Activated CD8-positive, alpha-beta T cell treated with anti-CD3 and anti-CD28 coated beads, Interleukin-2, amount 10 ng/mL, durations not matched to agents 7 days and 5 days (primary cell): ENCODE data around the gene NOXO1. TPM values are rescaled to one million over a fixed set of nuclear protein-coding genes. Genes with fewer than 3 reads are reported as not detected.

ENCODE experiments used
- ATAC-seq: fragments of 150-1000 bp; cut with Tn5 transposase; one replicate; pipeline ENCODE4 v1.10.0; 2021; ENCODE audit warnings: moderate library complexity
- CTCF ChIA-PET: fragments of 350-600 bp; sonication (Branson Sonifier 250); formaldehyde crosslinking; loops from one replicate; lab custom pipeline; 2021; ENCODE audit warnings: antibody characterized with exemption; lab: Charles Lee
- POLR2A ChIA-PET: fragments of 350-600 bp; sonication (Branson Sonifier 250); formaldehyde crosslinking; loops from one replicate; lab custom pipeline; 2021; ENCODE audit warnings: antibody characterized with exemption; lab: Charles Lee
- DNase-seq: peaks from one replicate; pipeline ENCODE4 v3.0.0-alpha.2; 2020
- H3K27ac Mint-ChIP-seq: one replicate; pipeline ENCODE4 v1.8.0; 2021; ENCODE audit warnings: mild to moderate bottlenecking, mixed read lengths
- H3K27me3 Mint-ChIP-seq: one replicate; pipeline ENCODE4 v1.8.0; 2021; ENCODE audit warnings: low read depth, mixed read lengths
- H3K36me3 Mint-ChIP-seq: one replicate; pipeline ENCODE4 v1.8.0; 2021; ENCODE audit warnings: low read depth, mixed read lengths
- H3K4me1 Mint-ChIP-seq: one replicate; pipeline ENCODE4 v1.8.0; 2021; ENCODE audit warnings: low read depth, mixed read lengths
- H3K4me3 Mint-ChIP-seq: one replicate; pipeline ENCODE4 v1.8.0; 2021; ENCODE audit warnings: mild to moderate bottlenecking, mixed read lengths
- H3K9me3 Mint-ChIP-seq: one replicate; pipeline ENCODE4 v1.8.0; 2022; ENCODE audit warnings: mixed read lengths; ENCODE audit not compliant: insufficient read depth
- total RNA-seq, 2 experiments: library from RNA; stranded (reverse); gene quantifications; one replicate each; pipeline ENCODE4 v1.2.3, GENCODE V29; 2021

The NOXO1 gene
- total RNA-seq, 2 experiments from 2014 or later: not detected

DNA sequence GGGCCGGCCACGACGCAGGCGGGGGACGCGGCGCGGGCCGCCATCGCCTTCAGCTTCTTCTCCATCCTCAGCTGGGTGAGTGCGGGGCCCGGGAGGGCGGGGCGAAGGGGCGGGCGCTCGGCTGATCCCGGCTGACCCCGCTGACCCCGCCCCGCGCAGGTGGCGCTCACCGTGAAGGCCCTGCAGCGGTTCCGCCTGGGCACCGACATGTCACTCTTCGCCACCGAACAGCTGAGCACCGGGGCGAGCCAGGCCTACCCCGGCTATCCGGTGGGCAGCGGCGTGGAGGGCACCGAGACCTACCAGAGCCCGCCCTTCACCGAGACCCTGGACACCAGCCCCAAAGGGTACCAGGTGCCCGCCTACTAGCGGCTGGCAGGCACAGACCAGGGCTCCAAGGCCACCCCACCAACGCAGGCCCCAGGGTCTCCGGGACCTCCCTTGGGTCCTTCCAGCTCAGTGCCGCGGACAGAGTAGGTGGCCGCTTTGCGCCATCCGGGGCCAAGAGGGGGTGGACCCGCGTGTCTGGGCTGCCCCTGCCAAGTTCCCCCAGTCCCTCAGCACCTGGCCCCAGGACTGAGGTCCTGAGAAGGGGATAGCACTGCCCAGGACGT, 11.5 kb upstream of the NOXO1 start:
- CTCF ChIA-PET: interaction anchor here (1.1 to 3.1 kb wide), 2 partner anchors 11 to 147 kb away, joined by 6 to 21 read pairs; no protein-coding TSS in a partner anchor
- ATAC-seq (no peak), DNase-seq (no peak)
- Mint-ChIP-seq H3K9me3 (no peaks in the 10 kb centered on the region), H3K4me3 (no peak overlapping the region), H3K36me3 (peaks cover 13% of the 10 kb centered on the region), H3K27ac (no peak overlapping the region), H3K4me1 (peaks cover 33% of the 10 kb centered on the region), H3K27me3 (peaks cover 10% of the 10 kb centered on the region)
- POLR2A ChIA-PET: interaction anchor here (0.5 to 6.5 kb wide), 4 partner anchors 17 to 412 kb away, joined by 3 to 44 read pairs (median 4); partner anchors contain the start of genes RPS2 and ZNF598

DNA sequence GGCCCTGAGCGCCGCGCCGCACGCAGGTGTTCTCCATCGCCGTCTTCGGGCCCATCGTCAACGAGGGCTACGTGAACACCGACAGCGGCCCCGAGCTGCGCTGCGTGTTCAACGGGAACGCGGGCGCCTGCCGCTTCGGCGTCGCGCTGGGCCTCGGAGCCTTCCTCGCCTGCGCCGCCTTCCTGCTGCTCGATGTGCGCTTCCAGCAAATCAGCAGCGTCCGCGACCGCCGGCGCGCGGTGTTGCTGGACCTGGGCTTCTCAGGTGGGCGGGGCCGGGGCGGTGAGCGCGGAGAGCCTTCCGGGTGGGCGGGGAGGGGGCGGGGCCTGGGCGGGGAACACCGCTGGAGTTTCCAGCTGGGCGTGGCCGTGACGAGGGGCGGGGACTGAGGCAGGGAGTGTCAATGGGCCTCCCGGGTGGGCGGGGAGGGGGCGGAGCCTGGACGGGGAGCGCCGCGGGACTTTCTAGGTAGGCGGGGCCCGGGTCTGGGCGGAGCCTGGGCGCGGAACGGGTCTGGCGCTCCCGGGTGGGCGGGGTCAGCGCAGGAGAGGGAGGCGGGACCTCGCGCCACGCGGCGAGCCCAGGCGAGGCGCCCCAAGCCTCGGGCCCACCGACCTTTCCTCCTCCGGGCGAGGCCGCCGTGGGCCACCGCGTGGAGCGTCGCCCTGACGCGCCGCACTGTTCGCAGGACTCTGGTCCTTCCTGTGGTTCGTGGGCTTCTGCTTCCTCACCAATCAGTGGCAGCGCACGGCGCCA, 10.9 kb upstream of the NOXO1 start:
- Mint-ChIP-seq H3K4me1 (peaks cover 30% of the 10 kb centered on the region), H3K36me3 (peaks cover 10% of the 10 kb centered on the region), H3K4me3 (peak overlapping the region; percentile 69), H3K27me3 (peaks cover 10% of the 10 kb centered on the region), H3K27ac (no peak overlapping the region), H3K9me3 (no peaks in the 10 kb centered on the region)
- peak; percentile 97 for DNase-seq
- ATAC-seq: peak; percentile 78
- POLR2A ChIA-PET: interaction anchor here (0.5 to 6.5 kb wide), 5 partner anchors 17 to 411 kb away, joined by 3 to 44 read pairs (median 4); partner anchors contain the start of genes RPS2, TBL3, TRAF7 and ZNF598
- CTCF ChIA-PET: interaction anchor here (1.1 to 3.1 kb wide), 2 partner anchors 11 to 148 kb away, joined by 6 to 21 read pairs; no protein-coding TSS in a partner anchor

DNA sequence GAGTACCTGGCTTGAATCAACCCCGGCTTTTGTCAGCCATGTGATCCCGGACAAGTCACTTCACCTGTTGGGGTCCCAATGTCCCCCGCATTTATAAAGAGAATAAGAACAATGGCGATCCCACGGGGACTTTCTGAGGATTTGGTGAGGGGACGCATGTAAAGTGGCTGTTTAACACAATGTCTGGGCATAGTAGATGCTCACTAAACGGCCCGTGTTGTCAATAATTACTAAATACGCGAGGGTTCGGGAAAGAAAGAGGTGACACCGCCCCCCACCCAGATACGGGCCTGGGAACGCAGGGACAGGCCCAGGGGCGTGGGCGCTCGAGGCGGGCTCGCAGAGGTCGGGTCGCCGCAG, 10.3 kb upstream of the NOXO1 start:
- CTCF ChIA-PET: interaction anchor here (1.1 to 3.1 kb wide), 3 partner anchors 12 to 156 kb away, joined by 3 to 21 read pairs (median 6); no protein-coding TSS in a partner anchor
- POLR2A ChIA-PET: interaction anchor here (1.1 to 6.5 kb wide), 5 partner anchors 13 to 164 kb away, joined by 4 to 44 read pairs (median 5); partner anchors contain the start of genes RPS2, TBL3 and TRAF7
- peaks cover 10% of the 10 kb centered on the region for H3K27me3 Mint-ChIP-seq
- no peak for DNase-seq
- ATAC-seq: no peak
- peak overlapping the region; percentile 78 for H3K27ac Mint-ChIP-seq
- peaks cover 12% of the 10 kb centered on the region for H3K36me3 Mint-ChIP-seq
- peaks cover 25% of the 10 kb centered on the region for H3K4me1 Mint-ChIP-seq
- no peaks in the 10 kb centered on the region for H3K9me3 Mint-ChIP-seq
- H3K4me3 Mint-ChIP-seq: peak overlapping the region; percentile 69

DNA sequence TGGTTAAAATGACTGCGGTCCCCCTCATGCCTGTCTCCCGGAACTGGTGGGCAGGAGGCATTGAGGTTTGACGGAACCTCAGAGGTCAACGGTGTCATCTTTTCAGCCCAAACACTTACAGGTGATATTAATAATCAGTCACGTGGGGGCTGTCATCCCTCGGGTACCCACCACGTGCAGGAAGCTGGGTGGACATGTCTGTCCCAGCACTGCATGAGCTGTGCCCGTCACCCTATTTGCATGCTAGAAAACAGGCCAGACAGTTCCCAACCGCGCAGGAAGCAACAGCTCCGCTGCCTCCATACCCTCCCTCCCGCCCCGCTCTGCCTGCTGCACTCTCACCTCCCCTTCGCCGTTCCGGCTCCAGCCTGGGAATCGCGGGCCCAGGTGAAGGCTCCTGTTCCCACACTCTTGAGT, 9.9 kb upstream of the NOXO1 start:
- peaks cover 28% of the 10 kb centered on the region for H3K4me1 Mint-ChIP-seq
- H3K27ac Mint-ChIP-seq: peak overlapping the region; percentile 78
- DNase-seq (peak; percentile 70), ATAC-seq (peak; percentile 38)
- ChIA-PET POLR2A (interaction anchor here (0.8 to 6.5 kb wide), 7 partner anchors 13 to 164 kb away, joined by 3 to 44 read pairs (median 4); partner anchors contain the start of genes RPS2, TBL3 and TRAF7), CTCF (interaction anchor here (1.5 to 3.1 kb wide), 2 partner anchors 12 to 156 kb away, joined by 3 to 21 read pairs; no protein-coding TSS in a partner anchor)
- no peaks in the 10 kb centered on the region for H3K9me3 Mint-ChIP-seq
- H3K4me3 Mint-ChIP-seq: peak overlapping the region; percentile 69
- peaks cover 10% of the 10 kb centered on the region for H3K27me3 Mint-ChIP-seq
- H3K36me3 Mint-ChIP-seq: peaks cover 16% of the 10 kb centered on the region

DNA sequence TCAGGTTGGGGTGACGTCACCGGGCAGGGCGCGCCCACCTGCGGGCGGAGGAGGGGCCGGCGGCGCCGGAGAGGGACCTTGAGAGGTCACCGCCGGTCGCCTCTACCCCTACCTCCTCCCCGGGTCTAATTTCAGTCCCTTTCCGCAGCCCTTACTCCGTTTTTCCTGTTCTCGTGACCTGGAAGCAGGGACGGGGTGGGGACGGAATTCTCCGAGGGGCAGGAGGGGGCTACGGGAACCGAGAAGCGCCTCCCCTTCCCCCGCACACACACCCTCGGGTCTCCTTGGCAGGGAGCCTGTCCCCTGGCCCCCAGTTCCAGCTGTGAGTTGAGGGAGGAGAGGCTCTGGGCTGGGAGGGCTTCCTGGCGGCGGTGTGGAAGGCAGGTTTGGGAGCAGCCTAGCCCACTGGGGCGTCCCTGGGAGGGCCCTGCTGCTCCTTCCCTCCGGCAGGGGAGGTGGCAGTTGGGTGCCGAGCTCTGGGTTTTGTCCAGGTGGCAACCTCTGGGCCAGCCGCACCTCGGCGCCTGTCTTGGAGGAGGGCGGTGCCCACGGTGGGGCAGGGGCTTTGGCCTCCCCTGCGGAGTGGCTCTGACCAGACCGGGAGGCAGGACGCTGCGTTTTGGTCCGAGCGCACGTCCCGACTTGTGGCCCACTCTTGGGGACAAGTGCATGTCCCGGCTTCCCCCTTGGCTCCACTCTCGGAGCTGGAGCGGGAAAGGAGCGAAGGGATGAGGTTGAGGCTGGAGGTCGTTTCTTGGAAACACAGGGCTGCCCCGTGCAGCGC, 9.3 kb upstream of the NOXO1 start:
- peak overlapping the region; percentile 69 for H3K4me3 Mint-ChIP-seq
- ChIA-PET CTCF (interaction anchor here (0.9 to 3.1 kb wide), 3 partner anchors 13 to 165 kb away, joined by 3 to 21 read pairs (median 4); partner anchors contain the start of gene TRAF7), POLR2A (interaction anchor here (0.8 to 6.5 kb wide), 6 partner anchors 12 to 165 kb away, joined by 3 to 44 read pairs (median 4); partner anchors contain the start of genes RPS2 and TRAF7)
- H3K36me3 Mint-ChIP-seq: peaks cover 16% of the 10 kb centered on the region
- peak; percentile 58 for DNase-seq
- H3K27me3 Mint-ChIP-seq: peaks cover 10% of the 10 kb centered on the region
- no peaks in the 10 kb centered on the region for H3K9me3 Mint-ChIP-seq
- peak; percentile 10 for ATAC-seq
- peak overlapping the region; percentile 78 for H3K27ac Mint-ChIP-seq
- peaks cover 28% of the 10 kb centered on the region for H3K4me1 Mint-ChIP-seq

DNA sequence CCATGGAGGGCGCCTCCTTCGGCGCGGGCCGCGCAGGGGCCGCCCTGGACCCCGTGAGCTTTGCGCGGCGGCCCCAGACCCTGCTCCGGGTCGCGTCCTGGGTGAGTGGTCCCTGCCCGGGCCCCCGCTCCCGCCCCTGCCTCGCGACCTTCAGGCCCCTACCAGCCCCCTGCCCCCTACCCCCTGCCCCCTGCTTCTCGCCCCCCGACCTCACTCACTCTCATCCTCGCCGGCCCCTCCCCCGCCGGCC, 8.8 kb upstream of the NOXO1 start:
- H3K4me3 Mint-ChIP-seq: no peak overlapping the region
- H3K36me3 Mint-ChIP-seq: peaks cover 16% of the 10 kb centered on the region
- ATAC-seq: no peak
- ChIA-PET POLR2A (interaction anchor here (0.8 to 6.5 kb wide), 4 partner anchors 26 to 165 kb away, joined by 3 to 44 read pairs (median 8); partner anchors contain the start of genes RPS2 and TRAF7), CTCF (interaction anchor here (0.9 to 3.1 kb wide), 3 partner anchors 13 to 165 kb away, joined by 3 to 21 read pairs (median 4); partner anchors contain the start of gene TRAF7)
- no peak for DNase-seq
- H3K27me3 Mint-ChIP-seq: peaks cover 10% of the 10 kb centered on the region
- H3K4me1 Mint-ChIP-seq: peaks cover 33% of the 10 kb centered on the region
- H3K27ac Mint-ChIP-seq: no peak overlapping the region
- H3K9me3 Mint-ChIP-seq: no peaks in the 10 kb centered on the region

DNA sequence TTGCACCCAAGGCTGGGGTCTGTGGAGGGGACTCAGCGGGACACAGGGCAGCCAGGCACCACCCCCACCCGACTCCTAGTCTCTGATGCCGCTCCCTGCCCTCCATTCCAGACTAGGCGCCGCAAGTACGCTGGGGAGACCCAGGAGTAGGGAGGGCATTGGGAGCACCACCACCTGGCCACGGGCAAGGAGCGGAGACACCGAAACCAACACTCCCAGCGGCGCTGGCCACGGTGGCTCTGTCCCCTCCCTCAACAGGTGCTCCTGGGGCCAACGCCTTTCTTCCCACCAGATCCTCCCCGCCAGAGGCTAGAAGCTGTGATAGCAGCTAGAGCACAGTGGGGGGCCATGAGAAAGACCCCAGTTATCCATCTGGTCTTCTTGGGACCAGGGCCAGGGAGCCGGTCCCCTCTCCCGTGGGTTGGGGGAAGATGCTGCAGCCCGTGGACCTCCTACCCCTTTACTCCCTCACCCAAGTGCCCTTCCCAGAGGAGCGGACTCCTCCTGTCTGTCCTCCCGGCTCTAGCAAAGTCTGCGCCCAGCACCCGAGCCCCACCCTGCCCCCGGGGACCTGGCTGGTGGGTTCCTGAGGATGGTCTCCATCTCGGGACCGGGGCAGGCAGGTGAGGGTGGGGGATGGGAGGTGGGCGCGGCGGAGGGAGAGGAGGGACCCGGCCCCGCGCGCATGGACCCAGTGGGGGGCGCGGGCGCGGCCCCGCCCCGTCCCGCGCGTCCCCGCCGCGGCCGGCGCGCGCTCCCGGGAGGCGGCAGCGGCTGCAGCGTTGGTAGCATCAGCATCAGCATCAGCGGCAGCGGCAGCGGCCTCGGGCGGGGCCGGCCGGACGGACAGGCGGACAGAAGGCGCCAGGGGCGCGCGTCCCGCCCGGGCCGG, 8.2 kb upstream of the NOXO1 start, which contains the start of gene SYNGR3:
Gene SYNGR3 (plus strand): TSS at position 762 of the 892 bp plus-strand sequence. CDS start 133 bp downstream, outside the sequence.
- Mint-ChIP-seq H3K27ac (peak within 1 kb of the TSS; percentile 78), H3K36me3 (peaks cover 16% of the 10 kb centered on the region), H3K4me1 (peaks cover 39% of the 10 kb centered on the region), H3K9me3 (no peaks in the 10 kb centered on the region), H3K27me3 (peaks cover 10% of the 10 kb centered on the region), H3K4me3 (peak within 1 kb of the TSS; percentile 69)
- ATAC-seq (no peak), DNase-seq (no peak)
- CTCF ChIA-PET: interaction anchor here (0.9 kb wide), 1 partner anchor 166 kb away, joined by 4 read pairs; the partner anchor contains the start of gene TRAF7
- POLR2A ChIA-PET: interaction anchor here (1.1 to 6.5 kb wide), 3 partner anchors 25 to 166 kb away, joined by 3 to 44 read pairs (median 12); partner anchors contain the start of genes RPS2 and TRAF7

DNA sequence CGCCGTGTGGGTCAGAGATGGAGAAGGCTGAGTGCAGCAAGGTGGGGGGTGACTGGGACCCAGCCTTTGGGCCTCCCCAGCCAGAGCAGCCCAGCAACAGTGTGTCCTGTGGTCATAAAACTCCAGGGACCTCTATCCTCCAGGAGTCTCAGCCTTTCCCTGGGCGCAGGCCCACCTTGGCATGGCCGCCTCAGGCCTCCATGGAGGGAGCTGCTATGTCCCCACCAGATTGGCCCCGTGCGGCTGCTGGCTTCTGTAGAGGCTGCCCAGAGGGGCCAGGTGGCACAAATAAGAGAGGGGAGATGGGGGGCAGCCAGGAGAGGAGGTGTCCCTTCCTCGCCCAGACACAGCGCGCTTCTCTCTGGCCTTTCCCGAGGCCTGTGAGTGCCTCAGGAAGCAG, 5.9 kb upstream of the NOXO1 start:
- no peak overlapping the region for H3K4me3 Mint-ChIP-seq

DNA sequence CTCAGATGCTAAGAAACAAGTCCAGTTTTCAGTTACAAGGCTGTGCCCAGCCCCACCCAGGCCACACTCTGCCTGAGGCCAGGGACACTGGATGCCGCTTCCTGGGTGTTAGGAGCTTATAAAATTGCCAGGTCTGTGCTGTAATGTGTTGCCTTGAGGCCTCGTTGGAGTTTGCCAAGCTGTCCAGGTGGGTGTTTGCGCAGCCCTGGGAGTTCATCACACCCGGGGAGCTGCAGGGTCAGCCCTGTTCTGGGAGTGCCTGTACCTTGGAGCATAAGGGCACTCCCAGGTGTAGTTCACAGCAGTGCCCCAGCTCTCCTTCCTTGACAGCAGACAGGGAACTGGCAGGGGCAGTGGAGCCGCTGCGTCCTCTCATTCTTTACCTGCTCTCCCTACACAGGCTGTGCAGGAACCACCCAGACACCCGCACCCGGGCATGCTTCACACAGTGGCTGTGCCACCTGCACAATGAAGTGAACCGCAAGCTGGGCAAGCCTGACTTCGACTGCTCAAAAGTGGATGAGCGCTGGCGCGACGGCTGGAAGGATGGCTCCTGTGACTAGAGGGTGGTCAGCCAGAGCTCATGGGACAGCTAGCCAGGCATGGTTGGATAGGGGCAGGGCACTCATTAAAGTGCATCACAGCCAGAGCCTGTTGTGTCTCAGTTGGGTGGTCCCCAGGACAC, 4.3 kb upstream of the NOXO1 start:
- Mint-ChIP-seq H3K9me3 (no peaks in the 10 kb centered on the region), H3K4me3 (peak overlapping the region; percentile 80), H3K27ac (no peak overlapping the region), H3K27me3 (peaks cover 35% of the 10 kb centered on the region), H3K4me1 (peaks cover 33% of the 10 kb centered on the region), H3K36me3 (peaks cover 16% of the 10 kb centered on the region)
- ChIA-PET POLR2A (interaction anchor here (0.7 to 2.7 kb wide), 3 partner anchors 14 to 237 kb away, joined by 3 to 24 read pairs (median 13); partner anchors contain the start of genes RPS2 and TBL3), CTCF (interaction anchor here (1.2 to 3.7 kb wide), 3 partner anchors 18 to 155 kb away, joined by 3 to 13 read pairs (median 5); partner anchors contain the start of gene MSRB1)
- DNase-seq (no peak), ATAC-seq (no peak)

More for the DNA sequence above, 5.9 kb upstream of the NOXO1 start:
- ChIA-PET POLR2A (interaction anchor here (0.8 kb wide), 1 partner anchor 22 kb away, joined by 5 read pairs; the partner anchor contains the start of gene RPS2), CTCF (no interaction called here)
- no peak for ATAC-seq
- DNase-seq: no peak
- Mint-ChIP-seq H3K27me3 (peaks cover 21% of the 10 kb centered on the region), H3K36me3 (peaks cover 16% of the 10 kb centered on the region), H3K9me3 (no peaks in the 10 kb centered on the region), H3K4me1 (peaks cover 41% of the 10 kb centered on the region), H3K27ac (no peak overlapping the region)
